ENCODE results near the gene LPGAT1.
"Not testable (repeated sequence)": the region's sequence is repeated elsewhere in the genome, so short reads cannot be mapped to it uniquely, and the experiment has no call there.

The LPGAT1 gene

GRCh38 chr1:211875541-211875940 is 45.0 kb upstream of the LPGAT1 start:
- no peak for DNase-seq (ENCODE audit: low read depth in 1 of 2, low spot score in 1 of 2)
- TF ChIP-seq POLR2AphosphoS5 (IDR thresholded peaks at IDR 0.05; ENCODE audit: low read depth), result no peak
- TF ChIP-seq SPI1 (IDR thresholded peaks at IDR 0.05; ENCODE audit: borderline replicate concordance, low read depth), result no peak
- TF ChIP-seq, protein P1, sequence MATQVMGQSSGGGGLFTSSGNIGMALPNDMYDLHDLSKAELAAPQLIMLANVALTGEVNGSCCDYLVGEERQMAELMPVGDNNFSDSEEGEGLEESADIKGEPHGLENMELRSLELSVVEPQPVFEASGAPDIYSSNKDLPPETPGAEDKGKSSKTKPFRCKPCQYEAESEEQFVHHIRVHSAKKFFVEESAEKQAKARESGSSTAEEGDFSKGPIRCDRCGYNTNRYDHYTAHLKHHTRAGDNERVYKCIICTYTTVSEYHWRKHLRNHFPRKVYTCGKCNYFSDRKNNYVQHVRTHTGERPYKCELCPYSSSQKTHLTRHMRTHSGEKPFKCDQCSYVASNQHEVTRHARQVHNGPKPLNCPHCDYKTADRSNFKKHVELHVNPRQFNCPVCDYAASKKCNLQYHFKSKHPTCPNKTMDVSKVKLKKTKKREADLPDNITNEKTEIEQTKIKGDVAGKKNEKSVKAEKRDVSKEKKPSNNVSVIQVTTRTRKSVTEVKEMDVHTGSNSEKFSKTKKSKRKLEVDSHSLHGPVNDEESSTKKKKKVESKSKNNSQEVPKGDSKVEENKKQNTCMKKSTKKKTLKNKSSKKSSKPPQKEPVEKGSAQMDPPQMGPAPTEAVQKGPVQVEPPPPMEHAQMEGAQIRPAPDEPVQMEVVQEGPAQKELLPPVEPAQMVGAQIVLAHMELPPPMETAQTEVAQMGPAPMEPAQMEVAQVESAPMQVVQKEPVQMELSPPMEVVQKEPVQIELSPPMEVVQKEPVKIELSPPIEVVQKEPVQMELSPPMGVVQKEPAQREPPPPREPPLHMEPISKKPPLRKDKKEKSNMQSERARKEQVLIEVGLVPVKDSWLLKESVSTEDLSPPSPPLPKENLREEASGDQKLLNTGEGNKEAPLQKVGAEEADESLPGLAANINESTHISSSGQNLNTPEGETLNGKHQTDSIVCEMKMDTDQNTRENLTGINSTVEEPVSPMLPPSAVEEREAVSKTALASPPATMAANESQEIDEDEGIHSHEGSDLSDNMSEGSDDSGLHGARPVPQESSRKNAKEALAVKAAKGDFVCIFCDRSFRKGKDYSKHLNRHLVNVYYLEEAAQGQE (IDR thresholded peaks at IDR 0.05; ENCODE audit: insufficient replicate concordance, low read depth), result no peak
- H3K4me3 ChIP-seq (replicated peaks; ENCODE audit: insufficient read depth, low read length), result no peak overlapping the region
- H3K27me3 ChIP-seq (ENCODE audit: insufficient read depth, poor library complexity, severe bottlenecking), result no peaks in the 10 kb centered on the region
- no peak overlapping the region for H3K27ac ChIP-seq (replicated peaks)

GRCh38 chr1:211874521-211875347 is 44.2 kb upstream of the LPGAT1 start:
- no peak overlapping the region for H3K27ac ChIP-seq (replicated peaks)
- H3K27me3 ChIP-seq (ENCODE audit: insufficient read depth, poor library complexity, severe bottlenecking), result no peaks in the 10 kb centered on the region
- no peak overlapping the region for H3K4me3 ChIP-seq (replicated peaks; ENCODE audit: insufficient read depth, low read length)
- TF ChIP-seq SPI1 (IDR thresholded peaks at IDR 0.05; ENCODE audit: borderline replicate concordance, low read depth) (no peak), GABPA (IDR thresholded peaks at IDR 0.05; ENCODE audit: low read depth) (no peak), POLR2AphosphoS5 (IDR thresholded peaks at IDR 0.05; ENCODE audit: low read depth) (no peak)
- TF ChIP-seq, protein P1 (IDR thresholded peaks at IDR 0.05; ENCODE audit: insufficient replicate concordance, low read depth), result no peak
- TF ChIP-seq, protein P2, sequence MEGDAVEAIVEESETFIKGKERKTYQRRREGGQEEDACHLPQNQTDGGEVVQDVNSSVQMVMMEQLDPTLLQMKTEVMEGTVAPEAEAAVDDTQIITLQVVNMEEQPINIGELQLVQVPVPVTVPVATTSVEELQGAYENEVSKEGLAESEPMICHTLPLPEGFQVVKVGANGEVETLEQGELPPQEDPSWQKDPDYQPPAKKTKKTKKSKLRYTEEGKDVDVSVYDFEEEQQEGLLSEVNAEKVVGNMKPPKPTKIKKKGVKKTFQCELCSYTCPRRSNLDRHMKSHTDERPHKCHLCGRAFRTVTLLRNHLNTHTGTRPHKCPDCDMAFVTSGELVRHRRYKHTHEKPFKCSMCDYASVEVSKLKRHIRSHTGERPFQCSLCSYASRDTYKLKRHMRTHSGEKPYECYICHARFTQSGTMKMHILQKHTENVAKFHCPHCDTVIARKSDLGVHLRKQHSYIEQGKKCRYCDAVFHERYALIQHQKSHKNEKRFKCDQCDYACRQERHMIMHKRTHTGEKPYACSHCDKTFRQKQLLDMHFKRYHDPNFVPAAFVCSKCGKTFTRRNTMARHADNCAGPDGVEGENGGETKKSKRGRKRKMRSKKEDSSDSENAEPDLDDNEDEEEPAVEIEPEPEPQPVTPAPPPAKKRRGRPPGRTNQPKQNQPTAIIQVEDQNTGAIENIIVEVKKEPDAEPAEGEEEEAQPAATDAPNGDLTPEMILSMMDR (IDR thresholded peaks at IDR 0.05; ENCODE audit: insufficient read depth, low read length), result no peak
- no peak for DNase-seq (ENCODE audit: low read depth in 1 of 2, low spot score in 1 of 2)

DNA sequence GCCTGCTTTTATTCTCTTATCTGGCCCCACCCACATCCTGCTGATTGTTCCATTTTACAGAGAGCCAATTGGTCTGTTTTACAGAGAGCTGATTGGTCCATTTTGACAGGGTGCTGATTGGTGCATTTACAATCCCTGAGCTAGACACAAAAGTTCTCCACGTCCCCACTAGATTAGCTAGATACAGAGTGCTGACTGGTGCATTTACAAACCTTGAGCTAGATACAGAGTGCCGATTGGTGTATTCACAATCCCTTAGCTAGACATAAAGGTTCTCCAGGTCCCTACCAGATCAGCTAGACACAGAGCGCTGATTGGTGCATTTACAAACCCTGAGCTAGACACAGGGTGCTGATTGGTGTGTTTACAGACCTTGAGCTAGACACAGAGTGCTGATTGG is 43.2 kb upstream of the LPGAT1 start:
- not testable (repeated sequence) for H3K27ac ChIP-seq (replicated peaks); H3K27me3 ChIP-seq (ENCODE audit: insufficient read depth, poor library complexity, severe bottlenecking); DNase-seq (ENCODE audit: low read depth in 1 of 2, low spot score in 1 of 2); H3K4me3 ChIP-seq (replicated peaks; ENCODE audit: insufficient read depth, low read length)

- no peaks in the 10 kb centered on the region for H3K27me3 ChIP-seq (ENCODE audit: insufficient read depth, poor library complexity, severe bottlenecking)
- no peak overlapping the region for H3K27ac ChIP-seq (replicated peaks)
- no peak for DNase-seq (ENCODE audit: low read depth in 1 of 2, low spot score in 1 of 2)
- no peak overlapping the region for H3K4me3 ChIP-seq (replicated peaks; ENCODE audit: insufficient read depth, low read length)
- TF ChIP-seq GABPA (IDR thresholded peaks at IDR 0.05; ENCODE audit: low read depth), result no peak
- TF ChIP-seq, protein P2 (IDR thresholded peaks at IDR 0.05; ENCODE audit: insufficient read depth, low read length), result no peak
- no peak for TF ChIP-seq SPI1 (IDR thresholded peaks at IDR 0.05; ENCODE audit: borderline replicate concordance, low read depth)
- TF ChIP-seq POLR2AphosphoS5 (IDR thresholded peaks at IDR 0.05; ENCODE audit: low read depth), result no peak
- TF ChIP-seq, protein P1 (IDR thresholded peaks at IDR 0.05; ENCODE audit: insufficient replicate concordance, low read depth), result no peak
Observed at GRCh38 chr1:211870156-211870555, 39.6 kb upstream of the LPGAT1 start.

All from HL-60 (cell line).